HTERT RPE-1 (cell line): Measurements from ENCODE around the gene C3orf70.

Experiments used
- in situ Hi-C: fragments of 300-500 bp; cut with MboI; formaldehyde crosslinking; loops from 4 replicates; pipeline ENCODE4 v1.14.3; 2020; ENCODE audit warnings: low sequenced_read_pairs

The C3orf70 gene

GRCh38 chr3:185089343-185089742, 63.5 kb downstream of the C3orf70 start:
- in situ Hi-C loops: no loop called here

- in situ Hi-C loops: no loop called here
Observed at GRCh38 chr3:185087419-185087818, 65.4 kb downstream of the C3orf70 start.

GRCh38 chr3:185084901-185085300, 68.0 kb downstream of the C3orf70 start:
- in situ Hi-C loops: no loop called here

- in situ Hi-C loops: no loop called here
Observed at GRCh38 chr3:185084402-185084801, 68.5 kb downstream of the C3orf70 start.

DNA sequence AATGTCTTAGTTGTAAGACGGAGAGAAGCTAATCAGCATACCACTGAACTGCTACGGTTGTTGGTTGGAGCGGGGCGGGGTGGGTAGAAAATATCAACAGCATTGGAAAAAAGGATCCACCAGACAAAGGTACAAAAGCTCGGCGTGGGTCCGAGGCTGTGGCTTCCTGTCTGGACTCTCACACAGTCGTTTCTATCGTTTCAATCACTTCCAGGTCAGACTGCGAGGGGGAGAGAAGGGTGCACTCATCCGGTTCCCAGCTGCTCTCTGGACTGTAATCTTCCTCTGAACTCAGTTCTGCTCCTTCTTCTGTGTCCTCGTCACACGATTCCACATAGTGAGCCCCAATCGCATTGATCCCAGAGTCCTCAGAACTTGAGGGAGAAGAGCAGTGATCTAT, 70.0 kb downstream of the C3orf70 start:
- in situ Hi-C loops: no loop called here

GRCh38 chr3:185082149-185082548, 70.7 kb downstream of the C3orf70 start:
- in situ Hi-C loops: no loop called here

GRCh38 chr3:185081521-185081920, 71.3 kb downstream of the C3orf70 start:
- in situ Hi-C loops: no loop called here

GRCh38 chr3:185079625-185080024, 73.2 kb downstream of the C3orf70 start:
- in situ Hi-C loops: no loop called here

DNA sequence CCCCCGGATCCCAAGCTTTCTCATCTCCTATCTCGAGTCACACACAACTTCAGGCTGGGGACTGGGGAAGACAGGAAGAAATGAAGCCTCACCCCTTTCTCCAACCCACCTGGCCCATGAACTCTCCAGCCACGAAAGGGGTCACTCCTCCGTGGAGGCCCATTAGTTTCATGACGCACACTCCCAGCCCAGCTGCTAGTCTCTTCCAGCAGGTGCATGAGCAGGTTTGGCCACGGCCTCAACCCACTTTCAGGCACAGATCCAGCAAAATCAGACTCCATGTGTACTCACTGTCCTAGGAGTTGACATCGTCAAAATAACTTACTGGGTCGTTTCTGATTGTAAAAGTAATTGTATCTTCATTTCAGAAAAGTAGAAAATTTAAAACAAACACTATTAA, 76.6 kb downstream of the C3orf70 start:
- in situ Hi-C loops: no loop called here

DNA sequence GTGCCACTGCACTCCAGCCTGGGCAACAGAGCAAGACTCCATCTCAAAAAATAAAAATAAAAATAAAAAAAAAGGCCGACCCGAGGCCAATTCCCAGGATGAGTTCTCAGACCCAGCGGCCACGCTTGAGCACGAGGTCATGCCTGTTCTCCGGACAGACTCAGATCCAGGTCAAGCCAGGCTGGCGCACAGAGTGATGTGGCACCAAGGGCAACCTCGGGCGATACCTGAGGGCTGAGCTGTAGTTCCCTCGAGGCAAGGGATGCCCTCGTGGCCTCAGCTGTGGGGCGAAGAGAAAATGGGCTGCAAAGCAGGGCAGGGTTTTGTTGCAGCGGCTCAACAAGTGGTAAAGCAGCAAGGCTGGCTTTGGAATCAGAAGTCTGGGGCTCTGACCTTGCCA, 77.3 kb downstream of the C3orf70 start:
- in situ Hi-C loops: no loop called here

GRCh38 chr3:185071287-185071800, 81.5 kb downstream of the C3orf70 start:
- in situ Hi-C loops: no loop called here

GRCh38 chr3:185070491-185071286, 82.2 kb downstream of the C3orf70 start:
- in situ Hi-C loops: no loop called here

DNA sequence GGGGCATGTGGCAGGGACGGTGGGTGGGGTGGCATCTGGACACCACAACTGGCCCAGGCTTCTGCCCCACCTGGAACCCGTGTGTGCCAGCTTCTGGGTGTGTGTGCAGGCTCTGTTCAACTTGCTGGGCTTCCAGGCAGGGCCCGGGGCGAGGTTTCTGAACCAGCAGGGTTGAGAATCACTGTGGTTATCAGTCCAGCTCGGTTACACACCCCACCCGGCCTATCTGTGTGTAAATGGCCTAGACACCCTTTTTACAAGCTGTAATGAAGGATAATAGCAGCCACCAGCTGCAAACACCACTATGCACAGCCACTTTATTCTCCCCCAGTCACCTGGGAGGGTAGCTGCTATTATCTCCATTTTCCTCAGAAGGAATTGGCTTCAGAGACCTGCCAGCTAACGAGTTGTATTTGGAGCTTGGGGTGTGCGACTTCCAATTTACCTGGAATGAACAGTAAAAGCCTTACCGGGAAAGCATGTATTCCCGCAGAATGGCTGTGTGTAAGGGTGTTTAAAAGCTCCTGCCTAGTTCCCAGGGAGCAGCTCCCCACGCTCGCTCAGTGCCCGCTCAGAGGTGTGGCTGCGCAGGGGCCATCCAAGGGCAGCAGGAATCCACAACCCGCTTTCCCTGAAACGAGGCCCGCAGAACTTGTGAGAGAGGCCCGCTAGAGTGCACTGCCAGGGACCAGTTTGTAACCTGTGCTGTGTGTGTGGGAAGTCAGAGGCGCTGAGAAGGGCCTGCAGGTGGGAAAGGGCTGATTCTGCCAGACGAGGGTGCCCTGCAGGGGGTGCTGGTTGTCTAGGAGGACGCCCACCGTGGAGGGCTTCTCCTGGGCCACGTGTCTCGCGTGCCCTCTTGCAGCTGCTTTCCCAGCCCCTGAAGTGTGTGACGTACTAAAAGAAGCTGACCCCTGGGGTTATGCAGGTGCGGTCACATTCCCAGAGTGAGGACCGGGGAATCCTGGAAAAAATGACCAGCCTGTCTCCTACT, 83.5 kb downstream of the C3orf70 start:
- in situ Hi-C loops: no loop called here

DNA sequence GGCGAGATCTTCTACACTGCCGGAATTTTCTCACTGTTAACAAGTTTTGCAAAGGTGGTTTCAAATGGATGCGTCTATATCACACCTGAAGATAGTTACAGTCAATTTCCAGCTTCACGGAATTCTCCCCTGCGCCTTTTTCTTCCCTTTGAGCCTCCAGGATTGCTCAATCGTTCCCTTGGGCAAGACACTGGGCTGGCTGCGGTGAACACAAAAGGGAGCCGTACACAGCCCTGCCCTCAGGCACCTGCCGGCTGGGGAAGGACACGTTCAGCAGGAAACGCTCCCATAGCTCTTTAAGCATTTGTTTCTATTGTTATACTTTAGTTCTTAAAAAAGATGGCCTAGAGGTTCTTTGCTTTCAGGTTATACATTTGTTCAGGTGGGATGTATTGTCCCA, 85.7 kb downstream of the C3orf70 start:
- in situ Hi-C loops: no loop called here

- in situ Hi-C loops: no loop called here
Observed at GRCh38 chr3:185066251-185066650, 86.6 kb downstream of the C3orf70 start.

GRCh38 chr3:185065059-185065458, 87.8 kb downstream of the C3orf70 start:
- in situ Hi-C loops: no loop called here

GRCh38 chr3:185063431-185063830, 89.4 kb downstream of the C3orf70 start:
- in situ Hi-C loops: no loop called here

GRCh38 chr3:185062191-185062590, 90.7 kb downstream of the C3orf70 start:
- in situ Hi-C loops: no loop called here

GRCh38 chr3:185060655-185061054, 92.2 kb downstream of the C3orf70 start:
- in situ Hi-C loops: no loop called here

DNA sequence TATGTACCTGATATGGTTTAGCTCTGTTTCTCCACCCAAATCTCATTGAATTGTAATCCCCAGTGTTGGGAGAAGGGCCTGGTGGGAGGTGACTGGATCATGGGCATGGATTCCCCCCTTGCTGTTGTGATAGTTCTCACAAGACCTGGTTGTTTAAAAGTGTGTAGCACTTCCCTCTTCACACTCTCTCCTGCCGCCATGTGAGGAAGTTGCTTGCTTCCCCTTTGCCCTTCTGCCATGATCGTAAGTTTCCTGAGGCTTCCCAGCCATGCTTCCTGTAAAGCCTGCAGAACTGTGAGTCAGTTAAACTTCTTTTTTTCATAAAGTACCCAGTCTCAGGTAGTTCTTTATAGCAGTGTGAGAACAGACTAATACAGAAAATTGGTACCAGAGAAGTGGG, 93.1 kb downstream of the C3orf70 start:
- in situ Hi-C loops: no loop called here

DNA sequence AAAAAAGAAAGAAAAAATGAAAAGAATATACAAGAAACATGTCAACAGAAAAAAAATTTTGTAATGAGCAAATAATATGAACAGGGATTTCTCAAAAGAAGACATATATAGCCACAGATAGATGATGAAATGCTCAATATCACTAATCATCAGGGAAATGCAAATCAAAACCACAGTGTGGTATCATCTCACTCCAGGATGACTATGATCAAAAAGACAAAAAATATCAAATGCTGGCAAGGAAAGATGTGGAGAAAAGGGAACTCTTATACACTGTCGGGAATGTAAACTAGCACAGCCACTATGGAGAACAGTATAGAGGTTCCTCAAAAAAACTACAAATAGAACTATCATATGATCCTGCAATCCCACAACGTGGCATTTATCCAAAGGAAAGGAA, 94.1 kb downstream of the C3orf70 start:
- in situ Hi-C loops: no loop called here

GRCh38 chr3:185057829-185058228, 95.0 kb downstream of the C3orf70 start:
- in situ Hi-C loops: no loop called here
